Fibroblast of lung (primary cell): ENCODE results near the gene RNFT2. TPM values are rescaled to one million over a fixed set of nuclear protein-coding genes. Genes with fewer than 3 reads are reported as not detected.

Experiments used
- DNase-seq, 2 donors: peaks; one replicate each; pipeline versions ENCODE4 v3.0.0 to v3.0.0-alpha.2; 2010; ENCODE audit warnings: low read depth in 2 of 2
- H2AFZ ChIP-seq: 2 replicates; pipeline ENCODE4 v1.5.1; 2012; ENCODE audit warnings: low read length, control low read depth, inconsistent platforms
- H3K27ac ChIP-seq: 2 replicates; pipeline ENCODE4 v1.5.1; 2011; ENCODE audit warnings: low read length, control low read depth; ENCODE audit not compliant: insufficient read depth
- H3K27me3 ChIP-seq: 2 replicates; pipeline ENCODE4 v1.5.1; 2011; ENCODE audit warnings: mild to moderate bottlenecking, low read length; ENCODE audit not compliant: control insufficient read depth, insufficient read depth
- H3K36me3 ChIP-seq: 2 replicates; pipeline ENCODE4 v1.5.1; 2011; ENCODE audit warnings: low read length; ENCODE audit not compliant: control insufficient read depth, insufficient read depth
- H3K4me1 ChIP-seq: 2 replicates; pipeline ENCODE4 v1.5.1; 2011; ENCODE audit warnings: low read length; ENCODE audit not compliant: control insufficient read depth, insufficient read depth; ENCODE audit errors: extremely low read depth
- H3K4me2 ChIP-seq: 2 replicates; pipeline ENCODE4 v1.5.1; 2011; ENCODE audit warnings: low read length, control low read depth; ENCODE audit not compliant: insufficient read depth; ENCODE audit errors: extremely low read depth
- H3K4me3 ChIP-seq, 4 experiments: fragments of 200-600 bp in 1 of 4; sonication (generic) in 1 of 4; replicated peaks in 1 of 4; 2 replicates each; pipeline ENCODE4 v1.5.1; 2011 to 2016; ENCODE audit warnings: low read length in 4 of 4, low read depth in 3 of 4, mild to moderate bottlenecking in 3 of 4, control low read depth in 2 of 4, inconsistent platforms in 1 of 4, mixed read lengths in 1 of 4; ENCODE audit not compliant: insufficient read depth in 1 of 4; ENCODE audit errors: control extremely low read depth in 1 of 4
- H3K79me2 ChIP-seq: 2 replicates; pipeline ENCODE4 v1.5.1; 2012; ENCODE audit warnings: mild to moderate bottlenecking, low read length, inconsistent platforms; ENCODE audit not compliant: control insufficient read depth, insufficient read depth
- H3K9ac ChIP-seq: 2 replicates; pipeline ENCODE4 v1.5.1; 2011; ENCODE audit warnings: mild to moderate bottlenecking, low read length, control low read depth; ENCODE audit not compliant: insufficient read depth
- H3K9me3 ChIP-seq: 2 replicates; pipeline ENCODE4 v1.5.1; 2012; ENCODE audit warnings: low read depth, low read length; ENCODE audit not compliant: control insufficient read depth, insufficient read depth
- H4K20me1 ChIP-seq: 2 replicates; pipeline ENCODE4 v1.5.1; 2011; ENCODE audit warnings: low read length; ENCODE audit not compliant: control insufficient read depth, insufficient read depth; ENCODE audit errors: extremely low read depth
- EZH2 ChIP-seq: IDR thresholded peaks from 2 replicates; pipeline ENCODE4 v1.5.1; 2012; ENCODE audit warnings: low read length, control low read depth, mild to moderate bottlenecking; ENCODE audit errors: missing control alignments
- polyA plus RNA-seq, 2 donors: library from polyadenylated mRNA; depleted of rRNA in 1 of 2; stranded (reverse) in 1 of 2; unstranded in 1 of 2; fragments of >200 nt; gene quantifications; 2 replicates each; pipeline ENCODE4 v1.2.1, GENCODE V29; 2011 to 2012; ENCODE audit warnings: missing spikeins in 1 of 2
- total RNA-seq: library from RNA; depleted of rRNA; stranded (reverse); fragments of >200 nt; gene quantifications from 2 replicates; pipeline ENCODE4 v1.2.1, GENCODE V29; 2014
- TF ChIP-seq, protein P1 (sequence below), 2 donors: IDR thresholded peaks in 1 of 2; conservative IDR thresholded peaks in 1 of 2; 1 replicate in 1 of 2; 2 replicates in 1 of 2; pipeline ENCODE4 v1.5.1; 2011 to 2012; ENCODE audit warnings: low read length in 2 of 2, control low read depth in 1 of 2, inconsistent platforms in 1 of 2, low read depth in 1 of 2, mild to moderate bottlenecking in 1 of 2

Gene RNFT2
- total and polyA plus RNA-seq, 2 donors (not counting 1 experiment from before 2014, with no cell fraction given) = 0.95 to 3.1 TPM

DNA sequence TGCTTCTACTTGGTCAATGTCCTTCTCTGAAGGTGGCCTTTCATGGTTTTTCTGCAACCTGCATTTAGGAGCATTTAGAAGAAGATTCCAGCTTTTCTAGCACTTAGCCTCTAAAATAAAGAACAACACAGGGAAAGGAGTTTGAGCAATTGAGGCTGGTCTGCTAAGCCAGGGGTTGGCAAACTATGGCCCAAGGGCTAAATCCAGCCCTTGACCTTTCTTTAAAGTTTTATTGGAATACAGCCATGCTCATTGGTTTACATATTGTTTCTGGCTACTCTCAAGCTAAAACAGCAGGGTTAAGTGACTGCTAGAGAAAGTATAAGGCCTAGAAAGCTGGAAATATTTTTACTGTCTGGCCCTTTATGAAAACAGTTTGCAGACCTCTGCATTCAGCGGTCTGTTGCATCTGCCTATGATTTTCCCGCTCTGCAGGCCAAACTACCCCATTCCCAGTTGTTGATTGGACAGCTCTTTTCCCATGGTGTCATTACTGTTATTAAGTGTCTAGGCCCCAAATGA lies 39.5 kb upstream of the RNFT2 start:
- no peaks in the 10 kb centered on the region for H3K9me3 ChIP-seq
- no peaks in the 10 kb centered on the region for H3K79me2 ChIP-seq
- H3K27me3 ChIP-seq = peaks cover 22% of the 10 kb centered on the region
- TF ChIP-seq, protein P1, sequence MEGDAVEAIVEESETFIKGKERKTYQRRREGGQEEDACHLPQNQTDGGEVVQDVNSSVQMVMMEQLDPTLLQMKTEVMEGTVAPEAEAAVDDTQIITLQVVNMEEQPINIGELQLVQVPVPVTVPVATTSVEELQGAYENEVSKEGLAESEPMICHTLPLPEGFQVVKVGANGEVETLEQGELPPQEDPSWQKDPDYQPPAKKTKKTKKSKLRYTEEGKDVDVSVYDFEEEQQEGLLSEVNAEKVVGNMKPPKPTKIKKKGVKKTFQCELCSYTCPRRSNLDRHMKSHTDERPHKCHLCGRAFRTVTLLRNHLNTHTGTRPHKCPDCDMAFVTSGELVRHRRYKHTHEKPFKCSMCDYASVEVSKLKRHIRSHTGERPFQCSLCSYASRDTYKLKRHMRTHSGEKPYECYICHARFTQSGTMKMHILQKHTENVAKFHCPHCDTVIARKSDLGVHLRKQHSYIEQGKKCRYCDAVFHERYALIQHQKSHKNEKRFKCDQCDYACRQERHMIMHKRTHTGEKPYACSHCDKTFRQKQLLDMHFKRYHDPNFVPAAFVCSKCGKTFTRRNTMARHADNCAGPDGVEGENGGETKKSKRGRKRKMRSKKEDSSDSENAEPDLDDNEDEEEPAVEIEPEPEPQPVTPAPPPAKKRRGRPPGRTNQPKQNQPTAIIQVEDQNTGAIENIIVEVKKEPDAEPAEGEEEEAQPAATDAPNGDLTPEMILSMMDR (conservative IDR thresholded peaks at IDR 0.05 in 1 of 2, IDR thresholded peaks at IDR 0.05 in 1 of 2; ENCODE audit: low read depth in 1 of 2, low read length in 2 of 2) = no peak
- no peak for TF ChIP-seq EZH2
- H3K4me1 ChIP-seq = no peaks in the 10 kb centered on the region
- H3K9ac ChIP-seq = no peak overlapping the region
- no peak overlapping the region for H3K27ac ChIP-seq
- peaks cover 2% of the 10 kb centered on the region for H4K20me1 ChIP-seq
- H3K4me3 ChIP-seq = no peak overlapping the region
- no peaks in the 10 kb centered on the region for H3K36me3 ChIP-seq
- no peak for DNase-seq
- no peak overlapping the region for H2AFZ ChIP-seq
- no peak overlapping the region for H3K4me2 ChIP-seq

DNA sequence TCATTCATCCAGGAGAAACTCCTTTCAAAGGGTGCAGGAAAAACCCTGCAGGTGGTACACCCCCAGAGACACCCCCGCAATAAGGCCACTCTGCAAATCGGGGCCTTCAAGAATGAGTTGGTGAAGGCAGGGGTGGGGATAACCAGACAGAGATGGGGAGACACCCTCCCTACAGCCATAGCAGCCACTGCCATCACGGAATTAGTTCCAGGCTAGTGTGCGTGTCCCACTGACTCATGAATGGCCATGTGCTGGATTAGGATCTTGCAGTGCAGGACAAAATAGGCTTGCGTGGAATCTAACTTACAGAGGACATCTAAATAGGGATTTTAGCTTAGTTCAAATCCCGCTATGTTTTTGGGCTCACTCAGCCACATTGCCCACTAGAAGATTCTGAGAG lies 38.0 kb upstream of the RNFT2 start:
- no peak for TF ChIP-seq EZH2
- TF ChIP-seq, protein P1 (conservative IDR thresholded peaks at IDR 0.05 in 1 of 2, IDR thresholded peaks at IDR 0.05 in 1 of 2; ENCODE audit: low read depth in 1 of 2, low read length in 2 of 2) = no peak

DNA sequence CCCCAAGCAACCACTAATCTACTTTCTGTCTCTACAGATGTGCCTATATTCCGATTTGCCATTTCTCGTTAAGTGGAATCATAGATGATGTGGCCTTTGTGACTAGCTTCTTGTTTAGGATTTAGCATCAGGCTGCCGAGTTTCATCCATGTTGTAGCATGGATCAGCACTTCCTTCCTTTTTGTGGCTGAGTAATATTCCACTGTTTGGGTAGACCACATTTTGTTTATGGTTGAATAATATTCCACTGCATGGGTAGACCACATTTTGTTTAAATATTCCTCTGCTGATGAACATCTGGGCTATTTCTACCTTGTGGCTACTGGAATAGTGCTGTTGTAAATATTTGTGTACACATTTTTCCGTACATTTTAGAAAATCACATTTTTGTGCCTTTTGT lies 36.7 kb upstream of the RNFT2 start:
- Histone ChIP-seq H3K9ac (no peak overlapping the region), H3K4me1 (no peaks in the 10 kb centered on the region), H3K27me3 (no peaks in the 10 kb centered on the region), H3K4me2 (no peak overlapping the region), H4K20me1 (no peaks in the 10 kb centered on the region), H3K27ac (no peak overlapping the region), H2AFZ (no peak overlapping the region), H3K4me3 (no peak overlapping the region), H3K36me3 (no peaks in the 10 kb centered on the region), H3K9me3 (no peaks in the 10 kb centered on the region), H3K79me2 (no peaks in the 10 kb centered on the region)
- no peak for DNase-seq
- TF ChIP-seq, protein P1 (conservative IDR thresholded peaks at IDR 0.05 in 1 of 2, IDR thresholded peaks at IDR 0.05 in 1 of 2; ENCODE audit: low read depth in 1 of 2, low read length in 2 of 2) = no peak
- no peak for TF ChIP-seq EZH2

More for the DNA sequence above, 38.0 kb upstream of the RNFT2 start:
- Histone ChIP-seq H3K36me3 (no peaks in the 10 kb centered on the region), H3K4me1 (no peaks in the 10 kb centered on the region), H3K4me2 (no peak overlapping the region), H3K9ac (no peak overlapping the region), H2AFZ (no peak overlapping the region), H3K27ac (no peak overlapping the region), H4K20me1 (peaks cover 2% of the 10 kb centered on the region), H3K9me3 (no peaks in the 10 kb centered on the region), H3K4me3 (no peak overlapping the region), H3K27me3 (peaks cover 10% of the 10 kb centered on the region), H3K79me2 (no peaks in the 10 kb centered on the region)
- no peak for DNase-seq
